ENCODE data around the gene ZBTB3.

GRCh38 chr11:62726156-62726914 lies 27.6 kb downstream of the ZBTB3 start:
- TF ChIP-seq POLR2A (IDR thresholded peaks at IDR 0.05) (no peak), CTCF (IDR thresholded peaks at IDR 0.05) (no peak)
